Dermis lymphatic vessel endothelial cell (primary cell): ENCODE results near the gene POSTN. TPM values are rescaled to one million over a fixed set of nuclear protein-coding genes. Genes with fewer than 3 reads are reported as not detected.

Source experiments
- total RNA-seq: library from RNA; depleted of rRNA; stranded (reverse); fragments of >200 nt; gene quantifications from 2 replicates; pipeline ENCODE4 v1.2.1, GENCODE V29; 2014

The POSTN gene, protein sequence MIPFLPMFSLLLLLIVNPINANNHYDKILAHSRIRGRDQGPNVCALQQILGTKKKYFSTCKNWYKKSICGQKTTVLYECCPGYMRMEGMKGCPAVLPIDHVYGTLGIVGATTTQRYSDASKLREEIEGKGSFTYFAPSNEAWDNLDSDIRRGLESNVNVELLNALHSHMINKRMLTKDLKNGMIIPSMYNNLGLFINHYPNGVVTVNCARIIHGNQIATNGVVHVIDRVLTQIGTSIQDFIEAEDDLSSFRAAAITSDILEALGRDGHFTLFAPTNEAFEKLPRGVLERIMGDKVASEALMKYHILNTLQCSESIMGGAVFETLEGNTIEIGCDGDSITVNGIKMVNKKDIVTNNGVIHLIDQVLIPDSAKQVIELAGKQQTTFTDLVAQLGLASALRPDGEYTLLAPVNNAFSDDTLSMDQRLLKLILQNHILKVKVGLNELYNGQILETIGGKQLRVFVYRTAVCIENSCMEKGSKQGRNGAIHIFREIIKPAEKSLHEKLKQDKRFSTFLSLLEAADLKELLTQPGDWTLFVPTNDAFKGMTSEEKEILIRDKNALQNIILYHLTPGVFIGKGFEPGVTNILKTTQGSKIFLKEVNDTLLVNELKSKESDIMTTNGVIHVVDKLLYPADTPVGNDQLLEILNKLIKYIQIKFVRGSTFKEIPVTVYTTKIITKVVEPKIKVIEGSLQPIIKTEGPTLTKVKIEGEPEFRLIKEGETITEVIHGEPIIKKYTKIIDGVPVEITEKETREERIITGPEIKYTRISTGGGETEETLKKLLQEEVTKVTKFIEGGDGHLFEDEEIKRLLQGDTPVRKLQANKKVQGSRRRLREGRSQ
- 4.9 and 6.4 TPM in 2 replicates for total RNA-seq

DNA sequence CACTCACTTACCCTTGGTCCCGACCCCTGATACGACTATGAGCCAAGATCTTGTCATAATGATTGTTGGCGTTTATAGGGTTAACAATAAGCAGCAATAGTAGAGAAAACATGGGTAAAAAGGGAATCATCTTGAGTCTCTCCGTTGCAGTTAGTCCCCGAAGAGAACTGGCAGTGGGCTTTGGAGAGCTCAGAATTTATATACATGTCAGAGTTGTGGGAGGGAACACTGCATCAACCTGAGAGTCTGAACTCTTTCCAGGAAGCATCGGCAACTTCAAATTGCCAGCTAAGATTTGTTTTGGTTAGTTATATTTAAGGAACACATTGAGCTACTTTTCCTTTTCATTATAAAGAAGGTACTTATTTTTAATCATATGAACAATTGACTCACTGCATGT is at the start of gene POSTN:
POSTN (minus strand) TSS at position 172 of the 400 bp plus-strand sequence; CDS start at position 130, 42 bp downstream.

